Neural cell (in vitro differentiated cells): ENCODE measurements around the gene VEPH1. TPM values are rescaled to one million over a fixed set of nuclear protein-coding genes. Genes with fewer than 3 reads are reported as not detected.

Experiments used
- H2AFZ ChIP-seq: fragments of 200-600, 300-800 bp; sonication (generic), shearing (Covaris generic); 2 replicates; pipeline ENCODE4 v1.6.0; 2014; ENCODE audit warnings: low read depth, mild to moderate bottlenecking, antibody characterized with exemption, low read length, moderate library complexity
- H3F3A ChIP-seq: fragments of 200-600 bp; shearing (Covaris generic); 2 replicates; pipeline ENCODE4 v1.6.1; 2016; ENCODE audit warnings: mild to moderate bottlenecking, moderate library complexity, mixed read lengths, antibody characterized with exemption, low read length; ENCODE audit not compliant: insufficient read depth, poor library complexity, severe bottlenecking
- H3K27ac ChIP-seq: fragments of 200-600, 300-800 bp; sonication (generic), shearing (Covaris generic); 2 replicates; pipeline ENCODE4 v1.5.1; 2014; ENCODE audit warnings: mild to moderate bottlenecking, low read length, moderate library complexity
- H3K27me3 ChIP-seq: fragments of 300-800, 200-600 bp; sonication (generic), shearing (Covaris generic); 2 replicates; pipeline ENCODE4 v1.6.0; 2014; ENCODE audit warnings: mild to moderate bottlenecking, low read depth, low read length, moderate library complexity; ENCODE audit not compliant: insufficient read depth
- H3K36me3 ChIP-seq: fragments of 300-800, 200-600 bp; sonication (generic), shearing (Covaris generic); 2 replicates; pipeline ENCODE4 v1.5.1; 2014; ENCODE audit warnings: mild to moderate bottlenecking, antibody characterized with exemption, low read length, moderate library complexity; ENCODE audit not compliant: insufficient read depth
- H3K4me2 ChIP-seq: fragments of 300-800, 200-600 bp; sonication (generic), shearing (Covaris generic); 2 replicates; pipeline ENCODE4 v1.6.0; 2014; ENCODE audit warnings: mild to moderate bottlenecking, low read length
- H3K4me3 ChIP-seq: fragments of 300-800, 200-600 bp; sonication (generic), shearing (Covaris generic); 2 replicates; pipeline ENCODE4 v1.5.1; 2014; ENCODE audit warnings: mild to moderate bottlenecking, low read length, moderate library complexity
- H3K79me2 ChIP-seq: fragments of 200-600 bp; shearing (Covaris generic); replicated peaks from 2 replicates; pipeline ENCODE4 v1.6.0; 2014; ENCODE audit warnings: mild to moderate bottlenecking, low read length, moderate library complexity; ENCODE audit not compliant: insufficient read depth
- H3K9ac ChIP-seq: fragments of 300-800, 200-600 bp; sonication (generic), shearing (Covaris generic); 2 replicates; pipeline ENCODE4 v1.6.1; 2016; ENCODE audit warnings: mild to moderate bottlenecking, low read length, mixed read lengths
- H3K9me2 ChIP-seq: fragments of 200-600 bp; shearing (Covaris generic); 2 replicates; pipeline ENCODE4 v1.6.1; 2016; ENCODE audit warnings: mild to moderate bottlenecking, low read length, mixed read lengths; ENCODE audit not compliant: insufficient read depth
- H3K9me3 ChIP-seq: fragments of 200-600, 300-800 bp; sonication (generic), shearing (Covaris generic); 2 replicates; pipeline ENCODE4 v1.6.1; 2016; ENCODE audit warnings: mild to moderate bottlenecking, mixed run types, low read length, moderate library complexity, mixed read lengths
- H4K20me1 ChIP-seq: fragments of 200-600 bp; shearing (Covaris generic); 2 replicates; pipeline ENCODE4 v1.6.1; 2016; ENCODE audit warnings: mild to moderate bottlenecking, mixed run types; ENCODE audit not compliant: insufficient read depth
- CTCF ChIP-seq: fragments of 450-650 bp; IDR thresholded peaks from 2 replicates; pipeline ENCODE4 v1.5.1; 2014; ENCODE audit warnings: antibody characterized with exemption, mild to moderate bottlenecking, moderate library complexity; ENCODE audit not compliant: poor library complexity, severe bottlenecking
- EP300 ChIP-seq: fragments of 450-650 bp; conservative IDR thresholded peaks from 2 replicates; pipeline ENCODE4 v1.6.1; 2014; ENCODE audit warnings: antibody characterized with exemption, mild to moderate bottlenecking, moderate library complexity; ENCODE audit not compliant: poor library complexity, severe bottlenecking
- EZH2 ChIP-seq: fragments of 200-600, 300-800 bp; shearing (Covaris generic), sonication (generic); IDR thresholded peaks from 2 replicates; pipeline ENCODE4 v1.6.1; 2014; ENCODE audit warnings: antibody characterized with exemption, low read length, borderline replicate concordance, mild to moderate bottlenecking; ENCODE audit not compliant: insufficient read depth, poor library complexity, severe bottlenecking
- MXI1 ChIP-seq: fragments of 450-650 bp; conservative IDR thresholded peaks from 2 replicates; pipeline ENCODE4 v1.6.1; 2014; ENCODE audit warnings: antibody characterized with exemption, mild to moderate bottlenecking; ENCODE audit not compliant: poor library complexity, severe bottlenecking
- POLR2AphosphoS5 ChIP-seq: IDR thresholded peaks from 2 replicates; pipeline ENCODE4 v1.6.1; 2012
- RAD21 ChIP-seq: fragments of 450-650 bp; conservative IDR thresholded peaks from 2 replicates; pipeline ENCODE4 v1.6.1; 2014; ENCODE audit warnings: antibody characterized with exemption, mild to moderate bottlenecking, moderate library complexity
- REST ChIP-seq: IDR thresholded peaks from 2 replicates; pipeline ENCODE4 v1.6.1; 2012; ENCODE audit warnings: borderline replicate concordance
- SMC3 ChIP-seq: fragments of 450-650 bp; conservative IDR thresholded peaks from 2 replicates; pipeline ENCODE4 v1.6.1; 2014; ENCODE audit warnings: antibody characterized with exemption, mild to moderate bottlenecking, moderate library complexity; ENCODE audit not compliant: poor library complexity
- TAF1 ChIP-seq: IDR thresholded peaks from 2 replicates; pipeline ENCODE4 v1.6.1; 2012; ENCODE audit warnings: low read depth
- polyA plus RNA-seq: library from polyadenylated mRNA; depleted of rRNA; stranded (reverse); fragments of >200 nt; gene quantifications from 2 replicates; pipeline ENCODE4 v1.2.3, GENCODE V29; 2014

VEPH1 gene
- polyA plus RNA-seq, 1 donor from 2014 or later = 0.89 TPM

- no peak for TF ChIP-seq REST
- TF ChIP-seq MXI1 = no peak
- TF ChIP-seq RAD21 = no peak
- no peak for TF ChIP-seq TAF1
- no peak for TF ChIP-seq EZH2
Observed at GRCh38 chr3:157313186-157313585, 190.0 kb downstream of the VEPH1 start.

GRCh38 chr3:157312376-157312745 is 190.9 kb downstream of the VEPH1 start:
- H3K36me3 ChIP-seq = no peaks in the 10 kb centered on the region
- no peaks in the 10 kb centered on the region for H3F3A ChIP-seq
- no peaks in the 10 kb centered on the region for H3K27me3 ChIP-seq
- H3K9ac ChIP-seq = no peak overlapping the region
- no peak overlapping the region for H3K4me3 ChIP-seq
- no peaks in the 10 kb centered on the region for H3K9me2 ChIP-seq
- H3K27ac ChIP-seq = no peak overlapping the region
- H3K4me2 ChIP-seq = no peak overlapping the region
- no peaks in the 10 kb centered on the region for H3K79me2 ChIP-seq
- TF ChIP-seq EZH2 (no peak), TAF1 (no peak)
- H2AFZ ChIP-seq = no peak overlapping the region
- H4K20me1 ChIP-seq = no peaks in the 10 kb centered on the region
- no peaks in the 10 kb centered on the region for H3K9me3 ChIP-seq

More at GRCh38 chr3:157313186-157313585, 190.0 kb downstream of the VEPH1 start:
- no peak overlapping the region for H2AFZ ChIP-seq
- no peak overlapping the region for H3K4me3 ChIP-seq
- H3K9me3 ChIP-seq = no peaks in the 10 kb centered on the region
- H3K79me2 ChIP-seq = no peaks in the 10 kb centered on the region
- no peaks in the 10 kb centered on the region for H3K9me2 ChIP-seq
- H3K4me2 ChIP-seq = no peak overlapping the region
- no peaks in the 10 kb centered on the region for H3K27me3 ChIP-seq
- H3K36me3 ChIP-seq = no peaks in the 10 kb centered on the region
- no peaks in the 10 kb centered on the region for H4K20me1 ChIP-seq
- H3F3A ChIP-seq = no peaks in the 10 kb centered on the region
- no peak overlapping the region for H3K27ac ChIP-seq
- no peak overlapping the region for H3K9ac ChIP-seq

GRCh38 chr3:157311633-157312375 is 191.4 kb downstream of the VEPH1 start:
- H4K20me1 ChIP-seq = no peaks in the 10 kb centered on the region
- H3K4me2 ChIP-seq = no peak overlapping the region
- no peak overlapping the region for H3K4me3 ChIP-seq
- no peak overlapping the region for H2AFZ ChIP-seq
- no peaks in the 10 kb centered on the region for H3K36me3 ChIP-seq
- no peaks in the 10 kb centered on the region for H3K79me2 ChIP-seq
- H3K9me2 ChIP-seq = no peaks in the 10 kb centered on the region
- no peaks in the 10 kb centered on the region for H3K27me3 ChIP-seq
- H3K27ac ChIP-seq = no peak overlapping the region
- H3K9ac ChIP-seq = no peak overlapping the region
- no peaks in the 10 kb centered on the region for H3K9me3 ChIP-seq
- TF ChIP-seq TAF1 (no peak), MXI1 (no peak), EP300 (no peak), POLR2AphosphoS5 (no peak), EZH2 (no peak), SMC3 (no peak), CTCF (no peak), RAD21 (no peak), REST (no peak)
- H3F3A ChIP-seq = no peaks in the 10 kb centered on the region
